HG03521 (cell line): Measurements from ENCODE around the gene SNRPB.

Experiments used
- ATAC-seq: cut with Tn5 transposase; IDR thresholded peaks from one replicate; pipeline ENCODE4 v1.9.1; 2021; ENCODE audit warnings: mild to moderate bottlenecking, moderate library complexity; ENCODE audit not compliant: unreplicated experiment

The SNRPB gene

DNA sequence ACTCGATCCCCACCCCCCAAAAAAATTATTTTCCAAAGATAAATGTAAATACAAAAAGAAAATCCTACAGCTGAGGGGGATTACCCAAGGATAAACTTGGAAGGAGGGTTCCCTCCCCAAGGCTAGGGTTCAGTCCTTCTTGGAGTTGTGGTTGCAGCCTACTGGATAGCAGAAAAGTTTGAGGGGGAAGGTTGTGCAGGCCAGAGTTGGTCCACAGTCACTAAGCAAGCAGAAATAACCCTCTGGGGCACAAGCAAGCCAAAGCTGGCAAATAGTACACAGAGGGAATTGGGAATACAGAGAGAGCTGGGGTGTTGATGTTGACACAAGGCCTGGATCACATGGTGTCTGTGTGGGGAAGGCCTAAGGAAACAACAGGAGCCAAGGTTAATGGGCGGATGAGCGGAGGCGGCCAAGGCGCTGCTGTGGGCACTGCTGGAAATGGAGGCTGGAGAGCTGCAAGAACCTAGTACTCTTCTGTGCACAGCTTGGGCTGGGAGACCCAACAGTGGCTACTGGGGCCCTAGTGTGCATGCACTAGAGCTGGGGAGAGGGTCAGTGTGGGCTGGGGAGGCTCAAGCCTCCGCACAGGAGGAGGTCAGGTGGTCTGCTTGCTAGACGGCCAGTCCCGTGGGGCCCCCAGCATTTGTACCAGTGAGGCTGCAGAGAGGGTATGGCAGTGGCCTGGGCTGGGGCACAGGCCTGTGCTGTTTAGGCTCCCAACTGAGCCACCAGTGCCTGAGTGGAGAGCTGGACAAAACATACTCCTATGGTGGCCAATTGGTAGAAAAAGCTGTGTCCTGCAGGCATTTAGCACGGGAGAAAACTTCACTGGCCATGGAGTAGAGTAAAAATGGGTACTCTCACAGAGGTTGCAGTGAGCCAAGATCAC, 5.5 kb upstream of the SNRPB start:
- no peak for ATAC-seq

DNA sequence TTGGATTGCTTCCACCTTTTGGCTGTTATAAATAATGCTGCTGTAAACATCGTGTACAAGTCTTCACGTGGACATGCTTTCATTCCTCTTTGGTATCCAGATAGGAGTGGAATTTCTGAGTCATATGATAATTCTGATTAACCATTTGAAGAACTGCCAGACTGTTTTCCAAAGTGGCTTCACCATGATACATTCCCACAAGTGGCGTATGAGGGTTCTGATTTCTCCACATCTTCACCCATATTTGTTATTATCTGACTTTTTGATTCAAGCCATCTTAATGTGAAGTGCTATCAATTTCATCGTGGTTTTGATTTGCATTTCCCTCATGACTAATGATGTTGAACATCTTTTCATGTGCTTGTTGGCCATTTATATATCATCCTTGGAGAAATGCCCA, 2.9 kb upstream of the SNRPB start:
- no peak for ATAC-seq

GRCh38 chr20:2469991-2470422, 582 bp downstream of the SNRPB start:
- peak; percentile 22 for ATAC-seq

- no peak for ATAC-seq
These were observed 1.8 kb downstream of the SNRPB start for GRCh38 chr20:2468581-2469407.

DNA sequence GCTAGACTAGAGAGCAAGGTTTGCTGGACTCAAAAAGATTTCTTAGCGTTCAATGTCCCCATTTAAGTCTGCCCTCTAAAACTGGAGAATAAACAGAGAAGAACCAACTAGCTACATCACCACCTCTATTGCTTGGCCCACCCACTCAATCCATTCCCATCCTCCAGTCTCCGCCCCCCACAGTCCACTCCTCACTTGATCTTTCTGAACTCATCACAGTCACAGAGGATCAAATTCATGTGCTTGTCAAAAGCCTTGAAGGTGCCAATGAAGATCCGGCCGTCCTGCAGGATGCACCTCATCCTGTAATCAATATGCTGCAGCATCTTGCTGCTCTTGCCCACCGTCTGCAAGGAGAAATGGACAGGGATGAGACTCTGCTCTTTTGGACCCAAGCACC, 3.2 kb downstream of the SNRPB start:
- no peak for ATAC-seq

DNA sequence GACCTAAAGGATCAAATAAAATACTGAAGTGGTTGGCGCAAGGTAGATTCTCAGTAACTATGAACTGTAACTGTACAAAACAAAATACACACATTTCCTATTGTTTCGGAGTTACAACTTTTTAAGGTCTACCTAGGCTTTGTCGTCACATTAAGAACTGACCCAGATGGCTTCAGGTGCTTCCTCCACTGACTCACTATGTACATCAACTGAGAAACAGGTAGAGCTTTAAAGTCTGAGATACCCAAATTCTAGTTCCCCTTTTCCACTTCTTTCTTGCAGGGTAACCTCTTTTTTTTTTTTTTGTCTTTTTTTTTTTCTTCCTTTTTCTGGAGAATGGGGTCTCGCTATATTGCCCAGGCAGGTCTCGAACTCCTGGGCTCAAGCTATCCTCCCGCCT, 5.5 kb downstream of the SNRPB start:
- ATAC-seq = no peak

DNA sequence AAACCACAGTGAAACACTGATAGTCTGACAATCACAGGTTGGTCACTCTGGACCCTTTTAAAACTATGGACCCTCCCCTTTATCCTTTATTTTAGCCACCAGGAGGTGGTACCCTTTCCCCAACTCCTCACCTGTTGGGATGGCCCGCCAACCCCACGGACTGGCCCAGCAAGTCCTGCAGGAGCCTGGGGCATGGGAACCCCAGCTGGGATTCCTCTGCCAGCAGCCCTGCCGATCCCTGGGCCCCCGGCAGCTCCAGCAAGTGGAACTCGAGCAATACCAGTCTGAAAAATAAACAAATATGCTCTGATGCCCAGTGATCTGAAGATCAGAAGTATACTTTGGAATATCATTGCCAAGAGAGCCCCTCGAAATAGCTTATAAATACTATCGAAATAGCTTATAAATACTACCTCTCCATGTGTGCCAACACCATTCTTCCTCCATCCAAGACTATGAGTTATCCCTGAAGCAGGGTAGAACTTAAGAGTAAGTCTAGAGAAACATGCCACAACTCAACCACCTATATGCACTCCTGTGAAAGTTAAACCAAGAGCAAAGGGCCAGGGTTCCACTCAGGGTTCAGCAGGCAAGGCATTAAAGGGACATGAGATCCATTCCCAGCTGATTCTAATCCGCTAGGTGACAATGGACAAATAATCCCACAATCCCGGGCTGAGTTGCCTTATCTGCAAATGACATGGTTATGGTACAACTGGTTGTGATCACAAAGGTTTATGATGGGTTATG, 6.8 kb downstream of the SNRPB start:
- no peak for ATAC-seq

GRCh38 chr20:2462484-2462883, 8.1 kb downstream of the SNRPB start:
- no peak for ATAC-seq

DNA sequence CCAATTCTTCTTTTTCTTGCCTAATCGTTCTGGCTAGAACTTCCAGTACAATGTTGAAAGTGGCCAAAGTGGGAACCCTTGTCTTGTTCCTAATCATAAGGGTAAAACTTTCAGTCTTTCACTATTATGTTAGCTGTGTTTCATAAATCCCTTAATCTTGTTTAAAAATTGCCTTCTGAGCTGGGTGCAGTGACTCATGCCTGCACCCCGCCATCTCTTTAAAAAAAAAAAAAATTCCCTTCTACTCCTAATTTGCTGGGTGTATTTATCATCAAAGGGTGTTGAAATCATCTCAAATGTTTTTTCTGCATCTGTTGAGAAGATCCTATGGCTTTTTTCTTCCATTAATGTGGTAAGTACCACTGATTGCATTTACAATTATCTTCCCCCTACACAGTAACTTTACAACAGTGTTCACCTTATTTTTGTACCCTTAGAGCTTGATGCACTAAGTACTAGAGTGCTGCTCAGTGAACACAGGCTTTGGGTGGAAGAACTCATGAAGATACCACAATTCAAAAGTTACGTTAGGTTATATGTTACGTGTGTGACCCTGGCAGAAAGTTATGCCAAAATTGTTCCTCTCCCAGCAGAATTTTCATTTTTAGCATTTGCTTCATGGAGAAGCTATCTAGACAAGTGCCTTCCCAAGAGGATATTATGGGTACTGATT, 9.7 kb downstream of the SNRPB start:
- no peak for ATAC-seq

GRCh38 chr20:2459981-2460751, 10.4 kb downstream of the SNRPB start:
- no peak for ATAC-seq

- no peak for ATAC-seq
These were observed 11.6 kb downstream of the SNRPB start for GRCh38 chr20:2458919-2459499.

- ATAC-seq = no peak
These were observed 14.7 kb downstream of the SNRPB start for GRCh38 chr20:2455771-2456497.

GRCh38 chr20:2453792-2454191, 16.8 kb downstream of the SNRPB start:
- ATAC-seq = no peak

GRCh38 chr20:2451939-2452732, 18.5 kb downstream of the SNRPB start:
- no peak for ATAC-seq

GRCh38 chr20:2451422-2451821, 19.2 kb downstream of the SNRPB start:
- no peak for ATAC-seq

GRCh38 chr20:2449386-2449785, 21.2 kb downstream of the SNRPB start:
- ATAC-seq = no peak

GRCh38 chr20:2446845-2447244, 23.7 kb downstream of the SNRPB start:
- ATAC-seq = no peak

- ATAC-seq = no peak
These were observed 39.4 kb downstream of the SNRPB start for GRCh38 chr20:2431185-2431584.
